GM18870 (cell line): ENCODE measurements around the gene ANKRD13D.
"Not testable (repeated sequence)": the region's sequence is repeated elsewhere in the genome, so short reads cannot be mapped to it uniquely, and the experiment has no call there.

Experiments
- ATAC-seq: cut with Tn5 transposase; IDR thresholded peaks from one replicate; pipeline ENCODE4 v1.9.1; 2021; ENCODE audit warnings: moderate library complexity; ENCODE audit not compliant: unreplicated experiment

ANKRD13D gene

GRCh38 chr11:67317205-67317887 lies 28.2 kb downstream of the ANKRD13D start:
- peak; percentile 70 for ATAC-seq

- ATAC-seq, result peak; percentile 9
These were observed 28.9 kb downstream of the ANKRD13D start for GRCh38 chr11:67317888-67318555.

- ATAC-seq, result not testable (repeated sequence)
These were observed 29.8 kb downstream of the ANKRD13D start for GRCh38 chr11:67318876-67319275.

DNA sequence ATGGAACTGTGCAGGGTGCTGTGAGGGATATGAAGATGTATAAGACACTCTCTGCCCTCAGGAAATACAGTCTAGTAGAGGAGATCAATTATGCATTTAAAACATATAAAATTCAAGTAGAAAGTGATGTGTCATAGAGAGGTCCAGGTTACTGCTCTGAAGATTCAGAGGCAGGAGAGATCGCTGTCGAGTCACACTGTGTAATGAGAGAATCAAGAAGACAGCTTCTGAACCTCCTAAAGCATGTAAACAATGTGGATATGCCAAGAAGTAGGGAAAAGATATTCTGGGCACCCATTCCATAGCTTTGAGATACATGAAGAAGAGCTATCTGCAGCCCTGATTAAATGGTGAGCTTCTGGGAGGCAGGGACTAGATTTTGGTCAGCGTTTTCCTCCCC lies 30.9 kb downstream of the ANKRD13D start:
- no peak for ATAC-seq

GRCh38 chr11:67320691-67321090 lies 31.6 kb downstream of the ANKRD13D start:
- ATAC-seq, result no peak

DNA sequence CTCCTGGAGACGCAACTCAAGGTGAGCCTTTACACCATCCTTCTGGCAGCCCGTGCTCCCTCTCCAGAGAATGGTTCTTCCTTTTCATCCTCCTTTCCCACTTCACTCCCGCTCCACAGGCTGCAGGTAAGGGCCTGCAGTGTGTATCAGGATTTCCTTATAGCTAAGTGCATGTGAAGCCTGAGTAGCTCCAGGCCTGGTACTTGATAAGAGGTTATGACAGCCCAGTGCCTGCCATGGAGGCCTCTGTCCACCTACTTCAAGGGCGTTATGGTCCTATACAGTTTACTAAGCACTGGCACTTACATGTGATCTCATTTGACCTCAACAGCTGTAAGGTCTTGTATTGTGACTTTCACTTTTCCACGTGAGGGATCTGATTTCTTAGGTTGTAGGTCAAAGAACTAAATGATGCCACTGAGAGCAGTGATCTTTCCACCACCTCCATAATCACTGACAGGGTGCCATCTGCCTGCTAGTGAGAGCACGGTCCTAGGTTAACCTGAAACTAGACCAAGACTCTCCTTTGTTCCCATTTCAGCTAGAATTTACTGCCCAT lies 32.3 kb downstream of the ANKRD13D start:
- no peak for ATAC-seq

DNA sequence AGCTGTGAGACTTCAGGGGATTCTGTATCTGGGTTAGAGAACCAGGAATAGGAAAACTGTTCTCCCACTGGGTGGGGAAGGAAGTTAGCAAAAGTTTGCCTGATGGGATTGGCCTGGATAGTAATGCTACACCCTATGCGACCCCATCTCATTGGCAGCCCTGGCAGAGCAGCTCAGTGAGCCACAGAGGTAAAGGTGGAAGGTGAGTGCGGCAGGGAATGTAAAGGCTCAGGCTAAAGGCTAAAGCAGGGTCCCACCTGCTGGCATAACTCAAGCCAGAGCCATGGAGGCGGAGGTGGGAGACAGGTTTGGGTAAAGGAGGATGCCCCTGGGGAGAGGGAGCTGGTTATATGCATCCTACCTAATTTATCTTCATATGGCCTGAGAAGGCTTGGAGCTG lies 32.9 kb downstream of the ANKRD13D start:
- ATAC-seq, result no peak

DNA sequence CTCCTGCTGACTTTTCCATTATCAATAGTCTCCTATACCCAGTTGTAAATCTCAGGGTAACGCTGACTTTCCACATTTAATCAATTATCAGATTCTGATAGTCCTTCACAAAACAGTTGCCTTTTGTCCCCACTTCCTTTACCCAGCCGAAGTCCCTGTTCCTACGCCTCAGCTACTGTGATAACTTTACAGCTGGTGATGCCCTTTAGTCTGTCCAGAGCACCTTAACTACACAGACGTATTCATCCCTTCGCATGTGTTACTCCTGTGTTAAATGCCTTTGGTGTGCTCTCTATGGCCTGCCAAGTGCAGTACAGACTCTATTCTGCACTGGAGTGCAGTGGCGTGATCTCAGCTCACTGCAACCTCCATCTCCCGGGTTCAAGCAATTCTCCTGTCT lies 34.4 kb downstream of the ANKRD13D start:
- ATAC-seq, result no peak

- no peak for ATAC-seq
These were observed 43.1 kb downstream of the ANKRD13D start for GRCh38 chr11:67332081-67332691.

DNA sequence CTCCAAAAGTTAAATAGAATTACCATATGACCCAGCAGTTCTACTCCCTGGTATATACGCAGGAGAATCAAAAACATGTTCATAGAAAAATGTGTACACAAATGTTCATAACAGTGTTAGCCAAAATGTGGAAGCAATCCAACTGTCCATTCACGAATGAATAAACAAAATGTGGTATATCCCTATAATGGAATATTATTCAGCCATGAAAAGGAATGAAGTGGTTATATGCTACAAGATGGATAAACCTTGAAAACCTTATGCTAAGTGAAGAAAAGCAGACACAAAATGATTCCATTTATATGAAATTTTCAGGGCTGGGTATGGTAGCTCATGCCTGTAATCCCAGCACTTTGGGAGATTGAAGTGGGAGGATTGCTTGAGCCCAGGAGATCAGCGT lies 48.2 kb downstream of the ANKRD13D start:
- ATAC-seq, result no peak

GRCh38 chr11:67344264-67344663 lies 55.2 kb downstream of the ANKRD13D start:
- ATAC-seq, result no peak

GRCh38 chr11:67345247-67345919 lies 56.3 kb downstream of the ANKRD13D start:
- no peak for ATAC-seq

GRCh38 chr11:67345920-67346819 lies 57.1 kb downstream of the ANKRD13D start:
- no peak for ATAC-seq

DNA sequence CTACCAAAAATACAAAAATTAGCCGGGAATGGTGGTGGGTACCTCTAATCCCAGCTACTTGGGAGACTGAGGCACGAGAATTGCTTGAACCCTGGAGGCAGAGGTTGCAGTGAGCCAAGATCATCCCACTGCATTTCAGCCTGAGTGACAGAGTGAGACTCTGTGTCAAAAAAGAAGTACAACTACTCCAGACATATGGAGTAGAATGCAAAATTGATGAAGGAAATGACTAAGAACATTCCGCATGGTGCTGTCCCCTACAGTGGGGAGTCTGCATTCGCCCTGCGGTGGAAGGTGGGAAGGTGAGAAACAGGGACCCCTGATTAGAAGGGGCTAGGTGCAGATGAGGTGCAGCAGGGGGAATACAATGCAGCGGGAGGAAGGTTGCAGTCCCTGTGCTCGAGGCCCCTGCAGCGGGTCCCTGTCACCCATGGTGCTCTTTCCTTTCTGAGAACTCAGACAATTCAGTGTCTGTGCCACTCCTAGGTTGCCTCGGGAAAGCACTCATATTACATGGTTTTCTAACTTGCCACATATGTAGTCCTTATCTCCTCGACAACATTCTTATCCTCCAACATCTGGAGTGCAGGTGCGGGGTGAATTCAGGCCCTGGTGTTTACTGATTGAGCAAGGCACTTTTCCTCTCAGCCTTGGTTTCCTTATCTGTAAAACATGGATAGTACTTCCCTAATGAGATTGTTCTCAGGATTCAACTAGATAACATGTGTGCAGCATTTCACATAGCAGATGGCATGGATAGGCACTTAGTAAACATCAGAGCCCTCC lies 59.1 kb downstream of the ANKRD13D start:
- no peak for ATAC-seq

GRCh38 chr11:67349036-67349435 lies 59.9 kb downstream of the ANKRD13D start:
- no peak for ATAC-seq

DNA sequence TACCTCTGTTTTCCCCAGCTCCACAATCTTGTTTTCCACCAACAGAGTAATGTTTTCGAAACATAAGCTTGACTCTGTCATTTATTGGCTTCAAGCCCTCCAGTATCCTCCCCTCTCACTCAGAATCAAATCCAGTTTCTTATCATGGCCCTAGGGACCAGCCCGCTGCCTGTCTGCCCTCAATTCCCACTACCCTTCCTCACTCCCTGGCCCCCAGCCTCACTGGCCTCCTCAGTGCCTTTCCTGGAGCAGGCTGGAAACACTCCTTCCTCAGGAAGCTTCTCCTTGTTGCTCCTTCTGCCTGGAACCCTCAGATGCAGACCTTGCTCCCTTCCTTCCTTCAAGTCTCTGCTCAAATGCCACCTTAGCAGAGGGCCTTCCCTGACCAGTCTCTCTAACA lies 60.4 kb downstream of the ANKRD13D start:
- ATAC-seq, result no peak

- ATAC-seq, result no peak
These were observed 60.9 kb downstream of the ANKRD13D start for GRCh38 chr11:67349928-67350465.

GRCh38 chr11:67351275-67352005 lies 62.3 kb downstream of the ANKRD13D start:
- ATAC-seq, result no peak
